Body of pancreas (tissue), 4 donors: Measurements from ENCODE around the gene OR4F6. TPM values are rescaled to one million over a fixed set of nuclear protein-coding genes. Genes with fewer than 3 reads are reported as not detected.

Experiments
- ATAC-seq: fragments of 150-250 bp; one replicate; pipeline ENCODE4 v1.9.1; 2016
- DNase-seq, 4 donors: peaks; one replicate each; pipeline ENCODE4 v3.0.0-alpha.2; 2019
- H3K27ac ChIP-seq, 4 donors: fragments of 200-600 bp; sonication (generic); 1 replicate in 3 of 4; 2 replicates in 1 of 4; pipeline versions ENCODE4 v1.5.1 to v1.6.1; 2016 to 2019; ENCODE audit warnings: mild to moderate bottlenecking in 1 of 4, mixed read lengths in 1 of 4, moderate library complexity in 1 of 4
- H3K27me3 ChIP-seq, 2 donors: fragments of 200-600 bp; sonication (generic); one replicate each; pipeline ENCODE4 v1.6.0; 2016; ENCODE audit warnings: mild to moderate bottlenecking in 1 of 2
- H3K36me3 ChIP-seq, 2 donors: fragments of 200-600 bp; sonication (generic); replicated peaks in 1 of 2; 2 replicates each; pipeline ENCODE4 v1.5.1; 2016; ENCODE audit warnings: low read depth in 2 of 2; ENCODE audit not compliant: insufficient read depth in 1 of 2
- H3K4me1 ChIP-seq: fragments of 200-600 bp; sonication (generic); one replicate; pipeline ENCODE4 v1.6.0; 2016
- H3K4me3 ChIP-seq, 2 donors: fragments of 200-600 bp; sonication (generic); 1 replicate in 1 of 2; 2 replicates in 1 of 2; pipeline ENCODE4 v1.5.1; 2016 to 2019
- H3K9me3 ChIP-seq, 3 donors: fragments of 200-600 bp; sonication (generic); 1 replicate in 2 of 3; 2 replicates in 1 of 3; pipeline ENCODE4 v1.5.1; 2016
- CTCF ChIP-seq, 7 experiments: fragments of 450-650 bp in 4 of 7; fragments of 200-600 bp in 3 of 7; sonication (generic) in 3 of 7; IDR thresholded peaks; one replicate each; pipeline ENCODE4 v1.5.1; 2016 to 2019; ENCODE audit warnings: antibody characterized with exemption in 7 of 7
- POLR2A ChIP-seq, 3 donors: fragments of 450-650 bp; IDR thresholded peaks; one replicate each; pipeline ENCODE4 v1.6.1; 2016; ENCODE audit warnings: antibody characterized with exemption in 3 of 3, mild to moderate bottlenecking in 2 of 3
- WGBS, 2 donors: methylation state at CpG; one replicate each; pipeline ENCODE4 v1.1.5; 2017; 5-methylcytosine and 5-hydroxymethylcytosine counted together
- intact Hi-C: fragments of 100-400 bp; cut with DNase I; formaldehyde crosslinking; loops from one replicate; pipeline ENCODE4 v1.15.1; 2023
- total RNA-seq, 2 donors: library from RNA; depleted of rRNA; stranded (reverse); fragments of >200 nt; gene quantifications; one replicate each; pipeline ENCODE4 v1.1.0, GENCODE V29; 2016

OR4F6 gene
- total RNA-seq, 2 donors from 2014 or later = not detected

GRCh38 chr15:101805605-101806345 lies 2.5 kb downstream of the OR4F6 start:
- WGBS, 2 donors = 66 to 71% methylated on average over 6 of the region's 6 CpGs
- H3K4me3 ChIP-seq = no peak overlapping the region
- TF ChIP-seq CTCF (IDR thresholded peaks at IDR 0.05) (no peak), POLR2A (IDR thresholded peaks at IDR 0.05) (no peak)
- H3K9me3 ChIP-seq = no peaks in the 10 kb centered on the region
- H3K4me1 ChIP-seq = no peaks in the 10 kb centered on the region
- DNase-seq = no peak
- no peak overlapping the region for H3K27ac ChIP-seq
- no peak for ATAC-seq
- no peaks in the 10 kb centered on the region for H3K27me3 ChIP-seq
- intact Hi-C loops = no loop called here
- no peaks in the 10 kb centered on the region for H3K36me3 ChIP-seq

GRCh38 chr15:101807345-101807945 lies 4.1 kb downstream of the OR4F6 start:
- no peaks in the 10 kb centered on the region for H3K4me1 ChIP-seq
- no peak overlapping the region for H3K4me3 ChIP-seq
- no peak overlapping the region for H3K27ac ChIP-seq
- ATAC-seq = no peak
- no peaks in the 10 kb centered on the region for H3K36me3 ChIP-seq
- 63 to 69% methylated on average over 10 of the region's 10 CpGs for WGBS, 2 donors
- TF ChIP-seq CTCF (IDR thresholded peaks at IDR 0.05) (no peak), POLR2A (IDR thresholded peaks at IDR 0.05) (no peak)
- intact Hi-C loops = no loop called here
- no peak for DNase-seq
- H3K27me3 ChIP-seq = no peaks in the 10 kb centered on the region
- H3K9me3 ChIP-seq = no peaks in the 10 kb centered on the region

GRCh38 chr15:101808201-101808600 lies 4.9 kb downstream of the OR4F6 start:
- no peak overlapping the region for H3K27ac ChIP-seq
- intact Hi-C loops = no loop called here
- no peaks in the 10 kb centered on the region for H3K36me3 ChIP-seq
- H3K9me3 ChIP-seq = no peaks in the 10 kb centered on the region
- H3K4me3 ChIP-seq = no peak overlapping the region
- ATAC-seq (no peak), DNase-seq (no peak)
- TF ChIP-seq CTCF (IDR thresholded peaks at IDR 0.05) (no peak), POLR2A (IDR thresholded peaks at IDR 0.05) (no peak)
- H3K4me1 ChIP-seq = no peaks in the 10 kb centered on the region
- WGBS, 2 donors = 63 to 69% methylated on average over 2 of the region's 2 CpGs
- no peaks in the 10 kb centered on the region for H3K27me3 ChIP-seq

- DNase-seq = no peak
- Histone ChIP-seq H3K27me3 (no peaks in the 10 kb centered on the region), H3K4me3 (no peak overlapping the region), H3K9me3 (no peaks in the 10 kb centered on the region), H3K36me3 (no peaks in the 10 kb centered on the region), H3K4me1 (no peaks in the 10 kb centered on the region), H3K27ac (no peak overlapping the region)
- WGBS, 2 donors = 65 to 80% methylated on average over 1 of the region's 1 CpG
- intact Hi-C loops = no loop called here
- no peak for TF ChIP-seq POLR2A (IDR thresholded peaks at IDR 0.05)
- no peak for TF ChIP-seq CTCF (IDR thresholded peaks at IDR 0.05)
- no peak for ATAC-seq
Observed at GRCh38 chr15:101810456-101810855, 7.1 kb downstream of the OR4F6 start.

- no peak overlapping the region for H3K4me3 ChIP-seq
- no peak for ATAC-seq
Observed at GRCh38 chr15:101810876-101811275, 7.6 kb downstream of the OR4F6 start.

More at GRCh38 chr15:101810876-101811275, 7.6 kb downstream of the OR4F6 start:
- Histone ChIP-seq H3K4me1 (no peaks in the 10 kb centered on the region), H3K9me3 (no peaks in the 10 kb centered on the region), H3K36me3 (no peaks in the 10 kb centered on the region), H3K27me3 (no peaks in the 10 kb centered on the region), H3K27ac (no peak overlapping the region)
- TF ChIP-seq POLR2A (IDR thresholded peaks at IDR 0.05) (no peak), CTCF (IDR thresholded peaks at IDR 0.05) (no peak)
- WGBS, 2 donors = 40 to 42% methylated on average over 3 of the region's 3 CpGs
- intact Hi-C loops = no loop called here
- DNase-seq = no peak
